ENCODE measurements around the gene ACIN1. TPM values are rescaled to one million over a fixed set of nuclear protein-coding genes. Genes with fewer than 3 reads are reported as not detected.
A peak's percentile ranks its signal among the peaks of the same experiment; 100 is the strongest.

Gene ACIN1
- total and polyA plus RNA-seq, 2 of the 13 experiments (the other 11 are each of a cell fraction or from before 2014, with no cell fraction given): 165 to 183 TPM

GRCh38 chr14:23131482-23131881 is 36.5 kb upstream of the ACIN1 start:
- no peak overlapping the region for H3K9ac ChIP-seq (ENCODE audit: insufficient read depth, low read depth, low read length)
- H3K4me1 ChIP-seq (ENCODE audit: insufficient read depth, low read length): peaks cover 3% of the 10 kb centered on the region
- ChIA-PET POLR2A (no interaction called here), CTCF (ENCODE audit: low intra/inter-chr PET ratio, low total read pairs) (no interaction called here)
- whole genome bisulfite sequencing (ENCODE audit: low lambda C conversion rate): 7% methylated on average over 5 of the region's 5 CpGs
- H4K20me1 ChIP-seq (ENCODE audit: insufficient read depth, low read length): no peaks in the 10 kb centered on the region
- TF ChIP-seq THAP8 (CRISPR knock-in tag; IDR thresholded peaks at IDR 0.05; ENCODE audit: borderline replicate concordance) (no peak), TRAFD1 (CRISPR knock-in tag; IDR thresholded peaks at IDR 0.05; ENCODE audit: borderline replicate concordance) (no peak), FOXA1 (IDR thresholded peaks at IDR 0.05) (no peak), FOXA1 (CRISPR knock-in tag; IDR thresholded peaks at IDR 0.05) (no peak), ZNF292 (CRISPR knock-in tag; IDR thresholded peaks at IDR 0.05; ENCODE audit: borderline replicate concordance, low read depth) (no peak), MLLT10 (CRISPR knock-in tag; IDR thresholded peaks at IDR 0.05) (no peak), SNAI1 (CRISPR knock-in tag; IDR thresholded peaks at IDR 0.05; ENCODE audit: borderline replicate concordance) (0 out of 2 replicates have a peak, but pooled peaks have one; percentile 62)
- H3K9me3 ChIP-seq (ENCODE audit: low read length): no peaks in the 10 kb centered on the region
- ATAC-seq: no peak; the same call in 2 of the 3 replicates
- intact Hi-C loops (cut with micrococcal nuclease; ENCODE audit: unreplicated experiment) (no loop called here), in situ Hi-C loops (cut with HindIII; ENCODE audit: extremely low pct_ligation_motif_present, low pct_unique_long_range_greater_than_20kb) (no loop called here)
- no peak for DNase-seq (ENCODE audit: low spot score)
- no peak overlapping the region for H3K27ac ChIP-seq (ENCODE audit: extremely low read length, insufficient read depth, low read length)
- peaks cover 21 to 60% of the 10 kb centered on the region in 2 experiments for H3K27me3 ChIP-seq (ENCODE audit: control insufficient read depth in 1 of 2, insufficient read depth in 2 of 2, low read length in 2 of 2)
- FAIRE-seq: no peak
- no peak overlapping the region for H3K4me2 ChIP-seq (ENCODE audit: low read depth, low read length)
- no TSS peak for BruUV-seq (replicated peaks)
- no peaks in the 10 kb centered on the region for H3K36me3 ChIP-seq (replicated peaks in 1 of 2; ENCODE audit: control insufficient read depth in 1 of 2, insufficient read depth in 2 of 2, low read length in 2 of 2)
- H3K4me3 ChIP-seq (replicated peaks in 1 of 3; ENCODE audit: insufficient read depth in 1 of 3, low read depth in 2 of 3, low read length in 3 of 3): no peak overlapping the region
- H3K79me2 ChIP-seq (ENCODE audit: insufficient read depth, low read length): no peaks in the 10 kb centered on the region
- H2AFZ ChIP-seq (ENCODE audit: low read length): no peak overlapping the region

All from HepG2 (cell line).